Transverse colon (tissue), 4 donors: Measurements from ENCODE around the gene TSPAN10.

Source experiments
- EP300 ChIP-seq: sonication (generic); formaldehyde crosslinking; IDR thresholded peaks from one replicate; pipeline ENCODE4 v1.6.1; 2017; ENCODE audit warnings: antibody characterized with exemption, low read depth
- POLR2A ChIP-seq: fragments of 450-650 bp; IDR thresholded peaks from one replicate; pipeline ENCODE4 v1.6.1; 2016; ENCODE audit warnings: antibody characterized with exemption, mild to moderate bottlenecking, moderate library complexity
- POLR2AphosphoS5 ChIP-seq, 3 donors: sonication (generic); formaldehyde crosslinking; IDR thresholded peaks; one replicate each; pipeline ENCODE4 v1.6.1; 2016; ENCODE audit warnings: antibody characterized with exemption in 3 of 3
- TF ChIP-seq, protein P1 (sequence below), 5 experiments: fragments of 200-600 bp in 3 of 5; fragments of 450-650 bp in 2 of 5; sonication (generic) in 3 of 5; IDR thresholded peaks; 1 replicate in 2 of 5; 2 replicates in 3 of 5; pipeline ENCODE4 v1.5.1; 2016 to 2017; ENCODE audit warnings: antibody characterized with exemption in 5 of 5, inconsistent platforms in 3 of 5, mild to moderate bottlenecking in 2 of 5, moderate library complexity in 1 of 5

DNA sequence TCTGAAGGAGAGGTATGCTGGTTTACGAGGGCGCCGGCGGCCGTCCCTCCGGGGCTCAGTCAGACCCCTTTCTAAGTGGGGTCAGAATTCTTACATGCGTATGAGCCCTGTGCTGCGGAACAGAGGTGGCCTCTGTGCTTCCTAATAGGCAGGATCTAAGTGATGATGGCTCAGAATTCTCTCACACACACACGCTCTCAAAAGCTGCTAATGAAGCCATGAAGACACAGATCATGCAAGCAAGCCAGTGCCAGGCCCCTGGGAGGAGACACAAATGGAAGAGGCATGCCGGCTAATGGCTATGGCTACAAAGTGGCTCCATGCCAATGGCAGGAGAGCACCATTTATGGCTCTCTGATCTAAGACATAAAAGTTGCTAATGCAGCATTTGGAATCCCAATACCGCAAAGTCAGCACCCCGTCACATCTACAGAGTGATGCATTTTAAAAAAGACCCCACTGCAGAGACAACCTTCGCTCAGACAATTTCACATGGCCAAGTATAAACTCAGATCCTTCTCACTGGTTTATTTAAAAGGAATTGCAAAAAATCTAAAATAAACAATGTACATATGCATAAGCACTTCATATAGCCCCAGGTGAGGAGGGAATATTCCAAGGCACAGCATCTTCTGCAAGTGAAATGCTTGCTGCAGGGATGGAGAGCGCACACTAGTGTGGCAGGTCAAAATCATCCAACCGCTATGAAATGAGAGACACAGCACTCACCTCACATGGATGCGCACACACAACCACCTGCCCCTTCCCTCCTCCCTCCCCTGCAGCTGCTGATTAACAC lies 24.6 kb upstream of the TSPAN10 start:
- TF ChIP-seq, protein P1, sequence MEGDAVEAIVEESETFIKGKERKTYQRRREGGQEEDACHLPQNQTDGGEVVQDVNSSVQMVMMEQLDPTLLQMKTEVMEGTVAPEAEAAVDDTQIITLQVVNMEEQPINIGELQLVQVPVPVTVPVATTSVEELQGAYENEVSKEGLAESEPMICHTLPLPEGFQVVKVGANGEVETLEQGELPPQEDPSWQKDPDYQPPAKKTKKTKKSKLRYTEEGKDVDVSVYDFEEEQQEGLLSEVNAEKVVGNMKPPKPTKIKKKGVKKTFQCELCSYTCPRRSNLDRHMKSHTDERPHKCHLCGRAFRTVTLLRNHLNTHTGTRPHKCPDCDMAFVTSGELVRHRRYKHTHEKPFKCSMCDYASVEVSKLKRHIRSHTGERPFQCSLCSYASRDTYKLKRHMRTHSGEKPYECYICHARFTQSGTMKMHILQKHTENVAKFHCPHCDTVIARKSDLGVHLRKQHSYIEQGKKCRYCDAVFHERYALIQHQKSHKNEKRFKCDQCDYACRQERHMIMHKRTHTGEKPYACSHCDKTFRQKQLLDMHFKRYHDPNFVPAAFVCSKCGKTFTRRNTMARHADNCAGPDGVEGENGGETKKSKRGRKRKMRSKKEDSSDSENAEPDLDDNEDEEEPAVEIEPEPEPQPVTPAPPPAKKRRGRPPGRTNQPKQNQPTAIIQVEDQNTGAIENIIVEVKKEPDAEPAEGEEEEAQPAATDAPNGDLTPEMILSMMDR (IDR thresholded peaks at IDR 0.05): no peak
- TF ChIP-seq POLR2A (no peak), POLR2AphosphoS5 (IDR thresholded peaks at IDR 0.05) (no peak), EP300 (no peak)
